Measurements from ENCODE around the gene PISD. TPM values are rescaled to one million over a fixed set of nuclear protein-coding genes. Genes with fewer than 3 reads are reported as not detected.

The PISD gene
- total and polyA plus RNA-seq, 12 donors: 15.5 to 30.0 (median 18.7) TPM

DNA sequence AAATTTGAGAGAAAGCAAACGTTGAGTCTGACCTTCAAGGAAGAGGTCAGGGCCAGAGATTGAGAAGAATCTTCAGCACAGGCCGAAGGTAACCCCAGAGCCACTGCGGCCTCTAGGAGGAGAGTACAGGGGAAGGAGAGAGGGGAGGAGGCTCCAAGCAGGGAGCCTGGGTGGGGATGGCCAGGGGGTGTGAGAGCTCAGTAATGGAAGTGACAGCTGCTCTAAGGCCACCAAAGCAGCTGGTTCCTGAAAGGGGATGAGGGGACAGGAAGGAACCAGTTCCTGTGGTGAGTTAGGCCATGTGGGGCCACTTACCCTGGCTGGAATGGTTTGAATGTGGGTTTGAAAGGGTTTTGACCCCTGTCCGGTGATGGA lies 46.1 kb downstream of the PISD start:
- intact Hi-C loops (cut with DNase I): no loop called here
- 51 to 53% methylated on average over 4 of the region's 4 CpGs for WGBS, 2 donors
- TF ChIP-seq, protein P1, sequence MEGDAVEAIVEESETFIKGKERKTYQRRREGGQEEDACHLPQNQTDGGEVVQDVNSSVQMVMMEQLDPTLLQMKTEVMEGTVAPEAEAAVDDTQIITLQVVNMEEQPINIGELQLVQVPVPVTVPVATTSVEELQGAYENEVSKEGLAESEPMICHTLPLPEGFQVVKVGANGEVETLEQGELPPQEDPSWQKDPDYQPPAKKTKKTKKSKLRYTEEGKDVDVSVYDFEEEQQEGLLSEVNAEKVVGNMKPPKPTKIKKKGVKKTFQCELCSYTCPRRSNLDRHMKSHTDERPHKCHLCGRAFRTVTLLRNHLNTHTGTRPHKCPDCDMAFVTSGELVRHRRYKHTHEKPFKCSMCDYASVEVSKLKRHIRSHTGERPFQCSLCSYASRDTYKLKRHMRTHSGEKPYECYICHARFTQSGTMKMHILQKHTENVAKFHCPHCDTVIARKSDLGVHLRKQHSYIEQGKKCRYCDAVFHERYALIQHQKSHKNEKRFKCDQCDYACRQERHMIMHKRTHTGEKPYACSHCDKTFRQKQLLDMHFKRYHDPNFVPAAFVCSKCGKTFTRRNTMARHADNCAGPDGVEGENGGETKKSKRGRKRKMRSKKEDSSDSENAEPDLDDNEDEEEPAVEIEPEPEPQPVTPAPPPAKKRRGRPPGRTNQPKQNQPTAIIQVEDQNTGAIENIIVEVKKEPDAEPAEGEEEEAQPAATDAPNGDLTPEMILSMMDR (IDR thresholded peaks at IDR 0.05): no peak

DNA sequence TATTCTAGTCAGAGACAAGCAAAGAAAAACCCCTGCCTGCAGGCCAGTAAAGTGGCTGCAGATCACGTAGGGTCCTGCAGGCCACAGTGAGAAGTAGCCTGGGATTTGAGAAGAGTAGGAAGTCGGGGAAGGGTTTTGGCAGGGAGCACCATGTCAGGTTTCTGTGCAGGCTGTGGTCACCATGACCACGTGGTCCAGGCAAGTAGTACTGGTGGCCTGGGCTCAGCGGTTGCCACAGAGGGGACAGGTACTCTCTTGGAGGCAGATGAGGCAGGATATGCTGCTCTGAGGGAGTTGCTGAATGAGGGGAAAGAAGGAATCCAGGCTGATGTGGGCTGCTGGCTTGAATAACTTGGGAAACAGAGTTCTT lies 46.5 kb downstream of the PISD start:
- peaks cover 0 to 58% (median 10%) of the 10 kb centered on the region in 9 donors for H3K36me3 ChIP-seq
- DNase-seq: no peak
- ATAC-seq: no peak
- H3K9me3 ChIP-seq: no peaks in the 10 kb centered on the region
- H3K27ac ChIP-seq: peak overlapping the region in 5 of 10 donors; percentile 30 to 65 (median 34)
- 57 to 62% methylated on average over 4 of the region's 4 CpGs for WGBS, 2 donors
- H3K27me3 ChIP-seq: no peaks in the 10 kb centered on the region
- peaks cover 5 to 42% (median 35%) of the 10 kb centered on the region in 9 donors for H3K4me1 ChIP-seq
- TF ChIP-seq, protein P1 (IDR thresholded peaks at IDR 0.05): no peak
- intact Hi-C loops (cut with DNase I): no loop called here
- H3K4me3 ChIP-seq: no peak overlapping the region

More for the DNA sequence above, 46.1 kb downstream of the PISD start:
- no peaks in the 10 kb centered on the region for H3K9me3 ChIP-seq
- H3K36me3 ChIP-seq: peaks cover 0 to 58% (median 15%) of the 10 kb centered on the region in 9 donors
- H3K4me1 ChIP-seq: peaks cover 5 to 37% (median 30%) of the 10 kb centered on the region in 9 donors
- no peak for DNase-seq
- H3K27ac ChIP-seq: peak overlapping the region in 4 of 10 donors; percentile 9 to 65 (median 41)
- peak in 3 of 8 donors; percentile 10 to 27 (median 26) for ATAC-seq
- no peak overlapping the region for H3K4me3 ChIP-seq
- no peaks in the 10 kb centered on the region for H3K27me3 ChIP-seq

DNA sequence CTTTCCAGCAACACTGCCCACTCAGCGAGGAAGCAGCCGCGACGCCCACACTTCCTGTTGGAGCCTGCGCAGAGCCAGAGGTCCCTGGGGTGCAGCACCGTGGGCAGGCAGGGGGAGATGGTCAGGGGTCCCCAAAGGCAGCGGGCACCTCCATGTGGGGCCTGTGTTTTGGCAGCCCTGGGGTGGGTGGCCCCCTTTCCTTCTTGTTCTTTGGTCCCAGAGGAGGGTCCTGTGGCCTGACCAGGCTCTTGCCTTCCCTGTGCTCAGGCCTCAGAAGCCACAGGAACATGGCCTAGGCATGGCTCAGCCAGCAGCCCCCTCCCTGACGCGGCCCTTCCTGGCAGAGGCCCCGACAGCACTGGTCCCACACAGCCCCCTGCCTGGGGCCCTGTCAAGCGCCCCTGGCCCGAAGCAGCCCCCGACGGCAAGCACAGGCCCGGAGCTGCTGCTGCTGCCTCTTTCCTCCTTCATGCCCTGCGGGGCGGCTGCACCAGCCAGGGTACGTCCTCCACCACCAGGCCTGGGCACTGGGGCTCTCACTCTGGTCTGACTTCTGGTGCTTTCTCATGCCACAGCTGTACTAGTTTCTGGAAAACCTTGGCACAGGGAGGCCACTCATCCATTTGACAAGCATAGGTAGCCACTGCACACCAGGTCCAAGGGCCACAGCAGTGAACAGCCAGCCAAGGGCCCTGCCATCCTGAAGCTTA lies 47.1 kb downstream of the PISD start:
- H3K27me3 ChIP-seq: no peaks in the 10 kb centered on the region
- 63 to 69% methylated on average over 18 of the region's 18 CpGs for whole genome bisulfite sequencing, 2 donors
- peaks cover 5 to 44% (median 35%) of the 10 kb centered on the region in 9 donors for H3K4me1 ChIP-seq
- H3K9me3 ChIP-seq: no peaks in the 10 kb centered on the region
- intact Hi-C loops (cut with DNase I): no loop called here
- DNase-seq (no peak), ATAC-seq (peak in 3 of 8 donors; percentile 8 to 19 (median 15))
- peaks cover 0 to 58% (median 7%) of the 10 kb centered on the region in 9 donors for H3K36me3 ChIP-seq
- no peak overlapping the region for H3K4me3 ChIP-seq
- TF ChIP-seq, protein P1 (IDR thresholded peaks at IDR 0.05): no peak
- H3K27ac ChIP-seq: peak overlapping the region in 5 of 10 donors; percentile 25 to 65 (median 34)

GRCh38 chr22:31613904-31614296 lies 48.1 kb downstream of the PISD start:
- H3K27me3 ChIP-seq: no peaks in the 10 kb centered on the region
- no peaks in the 10 kb centered on the region for H3K9me3 ChIP-seq
- peaks cover 5 to 44% (median 35%) of the 10 kb centered on the region in 9 donors for H3K4me1 ChIP-seq
- ATAC-seq (no peak), DNase-seq (no peak)
- H3K4me3 ChIP-seq: no peak overlapping the region
- 81 to 84% methylated on average over 10 of the region's 10 CpGs for WGBS, 2 donors
- peaks cover 0 to 53% (median 3%) of the 10 kb centered on the region in 9 donors for H3K36me3 ChIP-seq
- TF ChIP-seq, protein P1 (IDR thresholded peaks at IDR 0.05): no peak
- intact Hi-C loops (cut with DNase I): no loop called here
- H3K27ac ChIP-seq: no peak overlapping the region
